ENCODE data around the gene DBP. TPM values are rescaled to one million over a fixed set of nuclear protein-coding genes. Genes with fewer than 3 reads are reported as not detected.

Gene DBP
- total and polyA plus RNA-seq, 10 of the 15 experiments (the other 5 are each of a cell fraction or from before 2014, with no cell fraction given), result 2.0 to 10.6 (median 6.9) TPM

DNA sequence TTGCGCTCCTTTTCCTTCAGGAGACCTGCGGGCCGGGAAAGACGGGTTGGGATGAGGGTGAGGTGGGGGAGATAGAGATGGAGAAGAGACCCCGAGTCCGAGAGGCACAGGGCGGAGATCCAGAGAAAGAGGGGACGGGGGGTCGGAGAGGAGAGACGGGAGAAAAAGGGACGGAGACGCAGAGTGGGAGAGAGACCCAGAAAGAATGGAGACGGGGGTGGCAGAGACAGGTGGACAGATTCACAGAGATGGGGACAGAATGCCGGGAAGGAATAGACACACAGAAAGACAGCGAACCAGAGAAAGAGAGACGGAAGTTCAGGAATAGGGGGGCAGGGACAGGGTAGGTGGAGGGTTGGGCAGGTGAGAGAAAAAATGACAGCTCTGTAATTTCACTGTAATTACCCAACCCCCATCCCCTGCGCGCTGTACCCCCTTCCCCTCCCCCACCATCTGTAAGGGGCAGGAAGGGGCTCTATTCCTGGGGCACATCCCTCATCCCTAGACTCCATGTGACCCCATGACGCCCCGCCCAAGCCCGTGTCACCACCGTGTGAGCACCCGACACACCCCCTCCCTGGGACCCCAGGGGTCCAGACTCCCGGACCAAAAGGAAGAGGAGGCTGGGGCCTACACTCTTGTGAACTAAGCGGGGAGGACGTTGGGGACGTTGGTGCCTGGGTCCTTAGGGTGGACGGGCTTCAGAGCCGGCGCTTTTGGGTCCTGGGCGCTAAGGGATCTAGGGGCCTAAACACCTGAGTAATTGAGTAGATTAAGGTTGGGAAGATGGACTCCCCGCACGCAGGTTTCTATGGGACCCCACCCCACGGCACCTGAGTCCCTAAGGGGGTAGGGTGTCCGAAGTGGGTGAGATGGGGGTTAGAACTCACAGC, 967 bp downstream of the DBP start (continued):
- TF ChIP-seq, protein P1, sequence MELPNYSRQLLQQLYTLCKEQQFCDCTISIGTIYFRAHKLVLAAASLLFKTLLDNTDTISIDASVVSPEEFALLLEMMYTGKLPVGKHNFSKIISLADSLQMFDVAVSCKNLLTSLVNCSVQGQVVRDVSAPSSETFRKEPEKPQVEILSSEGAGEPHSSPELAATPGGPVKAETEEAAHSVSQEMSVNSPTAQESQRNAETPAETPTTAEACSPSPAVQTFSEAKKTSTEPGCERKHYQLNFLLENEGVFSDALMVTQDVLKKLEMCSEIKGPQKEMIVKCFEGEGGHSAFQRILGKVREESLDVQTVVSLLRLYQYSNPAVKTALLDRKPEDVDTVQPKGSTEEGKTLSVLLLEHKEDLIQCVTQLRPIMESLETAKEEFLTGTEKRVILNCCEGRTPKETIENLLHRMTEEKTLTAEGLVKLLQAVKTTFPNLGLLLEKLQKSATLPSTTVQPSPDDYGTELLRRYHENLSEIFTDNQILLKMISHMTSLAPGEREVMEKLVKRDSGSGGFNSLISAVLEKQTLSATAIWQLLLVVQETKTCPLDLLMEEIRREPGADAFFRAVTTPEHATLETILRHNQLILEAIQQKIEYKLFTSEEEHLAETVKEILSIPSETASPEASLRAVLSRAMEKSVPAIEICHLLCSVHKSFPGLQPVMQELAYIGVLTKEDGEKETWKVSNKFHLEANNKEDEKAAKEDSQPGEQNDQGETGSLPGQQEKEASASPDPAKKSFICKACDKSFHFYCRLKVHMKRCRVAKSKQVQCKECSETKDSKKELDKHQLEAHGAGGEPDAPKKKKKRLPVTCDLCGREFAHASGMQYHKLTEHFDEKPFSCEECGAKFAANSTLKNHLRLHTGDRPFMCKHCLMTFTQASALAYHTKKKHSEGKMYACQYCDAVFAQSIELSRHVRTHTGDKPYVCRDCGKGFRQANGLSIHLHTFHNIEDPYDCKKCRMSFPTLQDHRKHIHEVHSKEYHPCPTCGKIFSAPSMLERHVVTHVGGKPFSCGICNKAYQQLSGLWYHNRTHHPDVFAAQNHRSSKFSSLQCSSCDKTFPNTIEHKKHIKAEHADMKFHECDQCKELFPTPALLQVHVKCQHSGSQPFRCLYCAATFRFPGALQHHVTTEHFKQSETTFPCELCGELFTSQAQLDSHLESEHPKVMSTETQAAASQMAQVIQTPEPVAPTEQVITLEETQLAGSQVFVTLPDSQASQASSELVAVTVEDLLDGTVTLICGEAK (IDR thresholded peaks at IDR 0.05; ENCODE audit: borderline replicate concordance), result no peak
- TF ChIP-seq, protein P2, sequence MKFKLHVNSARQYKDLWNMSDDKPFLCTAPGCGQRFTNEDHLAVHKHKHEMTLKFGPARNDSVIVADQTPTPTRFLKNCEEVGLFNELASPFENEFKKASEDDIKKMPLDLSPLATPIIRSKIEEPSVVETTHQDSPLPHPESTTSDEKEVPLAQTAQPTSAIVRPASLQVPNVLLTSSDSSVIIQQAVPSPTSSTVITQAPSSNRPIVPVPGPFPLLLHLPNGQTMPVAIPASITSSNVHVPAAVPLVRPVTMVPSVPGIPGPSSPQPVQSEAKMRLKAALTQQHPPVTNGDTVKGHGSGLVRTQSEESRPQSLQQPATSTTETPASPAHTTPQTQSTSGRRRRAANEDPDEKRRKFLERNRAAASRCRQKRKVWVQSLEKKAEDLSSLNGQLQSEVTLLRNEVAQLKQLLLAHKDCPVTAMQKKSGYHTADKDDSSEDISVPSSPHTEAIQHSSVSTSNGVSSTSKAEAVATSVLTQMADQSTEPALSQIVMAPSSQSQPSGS (IDR thresholded peaks at IDR 0.05; ENCODE audit: low read length), result no peak
- TF ChIP-seq TCF12 (IDR thresholded peaks at IDR 0.05; ENCODE audit: low read depth, low read length) (no peak), SIX5 (IDR thresholded peaks at IDR 0.05; ENCODE audit: low read depth, low read length, severe bottlenecking) (no peak), PAX8 (IDR thresholded peaks at IDR 0.05) (no peak), TCF3 (IDR thresholded peaks at IDR 0.05; ENCODE audit: borderline replicate concordance, insufficient read depth, low read depth, low read length) (no peak), GABPA (IDR thresholded peaks at IDR 0.05; ENCODE audit: low read depth) (no peak), BHLHE40 (IDR thresholded peaks at IDR 0.05; ENCODE audit: borderline replicate concordance in 1 of 2, low read depth in 2 of 2, low read length in 1 of 2) (peak in 1 of 2 experiments; percentile 20; a peak in 1 of 4 replicates), ZNF24 (IDR thresholded peaks at IDR 0.05) (no peak), CREB1 (IDR thresholded peaks at IDR 0.05; ENCODE audit: low read depth) (no peak), NFYA (IDR thresholded peaks at IDR 0.05; ENCODE audit: borderline replicate concordance, low read depth, low read length) (no peak)
- TF ChIP-seq, protein P3, sequence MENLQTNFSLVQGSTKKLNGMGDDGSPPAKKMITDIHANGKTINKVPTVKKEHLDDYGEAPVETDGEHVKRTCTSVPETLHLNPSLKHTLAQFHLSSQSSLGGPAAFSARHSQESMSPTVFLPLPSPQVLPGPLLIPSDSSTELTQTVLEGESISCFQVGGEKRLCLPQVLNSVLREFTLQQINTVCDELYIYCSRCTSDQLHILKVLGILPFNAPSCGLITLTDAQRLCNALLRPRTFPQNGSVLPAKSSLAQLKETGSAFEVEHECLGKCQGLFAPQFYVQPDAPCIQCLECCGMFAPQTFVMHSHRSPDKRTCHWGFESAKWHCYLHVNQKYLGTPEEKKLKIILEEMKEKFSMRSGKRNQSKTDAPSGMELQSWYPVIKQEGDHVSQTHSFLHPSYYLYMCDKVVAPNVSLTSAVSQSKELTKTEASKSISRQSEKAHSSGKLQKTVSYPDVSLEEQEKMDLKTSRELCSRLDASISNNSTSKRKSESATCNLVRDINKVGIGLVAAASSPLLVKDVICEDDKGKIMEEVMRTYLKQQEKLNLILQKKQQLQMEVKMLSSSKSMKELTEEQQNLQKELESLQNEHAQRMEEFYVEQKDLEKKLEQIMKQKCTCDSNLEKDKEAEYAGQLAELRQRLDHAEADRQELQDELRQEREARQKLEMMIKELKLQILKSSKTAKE (IDR thresholded peaks at IDR 0.05; ENCODE audit: low read depth, poor library complexity, severe bottlenecking), result no peak
- TF ChIP-seq, protein P4, sequence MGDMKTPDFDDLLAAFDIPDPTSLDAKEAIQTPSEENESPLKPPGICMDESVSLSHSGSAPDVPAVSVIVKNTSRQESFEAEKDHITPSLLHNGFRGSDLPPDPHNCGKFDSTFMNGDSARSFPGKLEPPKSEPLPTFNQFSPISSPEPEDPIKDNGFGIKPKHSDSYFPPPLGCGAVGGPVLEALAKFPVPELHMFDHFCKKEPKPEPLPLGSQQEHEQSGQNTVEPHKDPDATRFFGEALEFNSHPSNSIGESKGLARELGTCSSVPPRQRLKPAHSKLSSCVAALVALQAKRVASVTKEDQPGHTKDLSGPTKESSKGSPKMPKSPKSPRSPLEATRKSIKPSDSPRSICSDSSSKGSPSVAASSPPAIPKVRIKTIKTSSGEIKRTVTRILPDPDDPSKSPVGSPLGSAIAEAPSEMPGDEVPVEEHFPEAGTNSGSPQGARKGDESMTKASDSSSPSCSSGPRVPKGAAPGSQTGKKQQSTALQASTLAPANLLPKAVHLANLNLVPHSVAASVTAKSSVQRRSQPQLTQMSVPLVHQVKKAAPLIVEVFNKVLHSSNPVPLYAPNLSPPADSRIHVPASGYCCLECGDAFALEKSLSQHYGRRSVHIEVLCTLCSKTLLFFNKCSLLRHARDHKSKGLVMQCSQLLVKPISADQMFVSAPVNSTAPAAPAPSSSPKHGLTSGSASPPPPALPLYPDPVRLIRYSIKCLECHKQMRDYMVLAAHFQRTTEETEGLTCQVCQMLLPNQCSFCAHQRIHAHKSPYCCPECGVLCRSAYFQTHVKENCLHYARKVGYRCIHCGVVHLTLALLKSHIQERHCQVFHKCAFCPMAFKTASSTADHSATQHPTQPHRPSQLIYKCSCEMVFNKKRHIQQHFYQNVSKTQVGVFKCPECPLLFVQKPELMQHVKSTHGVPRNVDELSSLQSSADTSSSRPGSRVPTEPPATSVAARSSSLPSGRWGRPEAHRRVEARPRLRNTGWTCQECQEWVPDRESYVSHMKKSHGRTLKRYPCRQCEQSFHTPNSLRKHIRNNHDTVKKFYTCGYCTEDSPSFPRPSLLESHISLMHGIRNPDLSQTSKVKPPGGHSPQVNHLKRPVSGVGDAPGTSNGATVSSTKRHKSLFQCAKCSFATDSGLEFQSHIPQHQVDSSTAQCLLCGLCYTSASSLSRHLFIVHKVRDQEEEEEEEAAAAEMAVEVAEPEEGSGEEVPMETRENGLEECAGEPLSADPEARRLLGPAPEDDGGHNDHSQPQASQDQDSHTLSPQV (IDR thresholded peaks at IDR 0.05), result no peak
